GM12891 (cell line): ENCODE results near the gene MGAT5.

Experiments used
- POLR2A ChIP-seq: IDR thresholded peaks from 2 replicates; pipeline ENCODE4 v1.6.1; 2011; ENCODE audit warnings: low read depth, low read length, control low read depth
- POLR2AphosphoS5 ChIP-seq: IDR thresholded peaks from 2 replicates; pipeline ENCODE4 v1.6.1; 2011; ENCODE audit warnings: low read depth, low read length, control low read depth
- SPI1 ChIP-seq: IDR thresholded peaks from 2 replicates; pipeline ENCODE4 v1.6.1; 2011; ENCODE audit warnings: low read depth, low read length, control low read depth

DNA sequence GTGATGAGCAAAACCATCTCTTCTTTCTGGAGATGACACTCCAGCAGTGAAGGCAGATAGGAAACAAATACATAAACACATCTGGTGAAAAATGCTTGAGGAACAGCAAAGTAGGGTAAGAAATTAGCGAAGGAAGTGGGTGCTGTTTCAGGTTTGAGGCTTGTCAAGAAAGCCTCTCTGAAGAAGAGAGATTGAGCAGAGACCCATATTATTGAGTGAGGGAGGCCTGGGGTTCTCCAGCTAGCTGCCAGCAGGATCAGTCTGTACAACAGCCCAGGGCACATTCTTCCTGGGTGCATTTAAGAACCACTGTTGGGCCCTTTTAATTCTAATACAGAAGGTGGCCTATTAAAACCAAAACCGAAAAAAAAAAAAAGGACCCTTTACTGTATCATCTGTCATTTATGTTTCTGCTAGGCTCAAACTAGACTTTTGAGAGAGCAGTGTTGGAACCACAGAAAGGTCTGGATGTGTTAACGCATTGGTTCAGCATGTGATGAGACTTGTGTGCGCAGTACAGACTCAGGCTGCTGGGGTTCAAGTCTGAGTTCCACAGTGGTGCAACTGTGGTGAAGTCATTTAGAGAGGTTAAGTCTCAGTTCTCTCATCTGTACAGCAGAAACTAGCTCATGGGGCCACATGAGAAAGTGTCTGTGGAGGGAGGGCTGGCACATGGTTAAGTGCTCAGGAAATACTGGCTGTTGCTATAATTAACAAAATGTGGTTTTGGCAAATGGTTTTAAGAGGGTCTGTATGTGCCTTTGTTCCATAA, 28.9 kb downstream of the MGAT5 start:
- TF ChIP-seq POLR2AphosphoS5 (0 out of 2 replicates have a peak, but pooled peaks have one; percentile 36), POLR2A (no peak), SPI1 (peak; percentile 70)
